Measurements from ENCODE around the gene FBXL20. TPM values are rescaled to one million over a fixed set of nuclear protein-coding genes. Genes with fewer than 3 reads are reported as not detected.

Gene FBXL20
- total and polyA plus RNA-seq, 2 of the 8 experiments (the other 6 are each of a cell fraction or from before 2014, with no cell fraction given) = 5.5 to 11.0 TPM

GRCh38 chr17:39450847-39451581, 49.6 kb upstream of the FBXL20 start, which contains the start of gene MED1:
Gene MED1 (minus strand): TSS chr17:39451263. CDS start chr17:39451062, 201 bp downstream.
- Histone ChIP-seq H2BK120ac (replicated peaks; ENCODE audit: low read depth, low read length) (no peak within 1 kb of the TSS), H3K27ac (ENCODE audit: low read depth, low read length) (peak within 1 kb of the TSS; percentile 92), H3K9me3 (ENCODE audit: insufficient read depth in 2 of 2, low read depth in 1 of 2, low read length in 1 of 2) (no peaks in the 10 kb centered on the region), H2AK5ac (ENCODE audit: low read depth, low read length) (0 out of 2 replicates have a peak within 1 kb of the TSS, but pooled peaks have one; percentile 24), H2BK20ac (ENCODE audit: low read length) (no peak within 1 kb of the TSS), H2AFZ (ENCODE audit: low read length) (no peak within 1 kb of the TSS), H4K8ac (ENCODE audit: extremely low read depth, insufficient read depth, low read length) (peak within 1 kb of the TSS; percentile 99), H3K23ac (ENCODE audit: insufficient read length) (no peak within 1 kb of the TSS), H3K36me3 (ENCODE audit: control insufficient read depth in 2 of 4, insufficient read depth in 4 of 4, low read length in 3 of 4) (peaks cover 3 to 18% (median 7%) of the 10 kb centered on the region in 4 experiments; a peak in 6 of 8 replicates), H4K20me1 (replicated peaks in 1 of 2; ENCODE audit: control insufficient read depth in 1 of 2, insufficient read depth in 2 of 2, low read length in 2 of 2) (peaks cover 0 to 2% of the 10 kb centered on the region in 2 experiments), H3K56ac (replicated peaks; ENCODE audit: insufficient read length, low read depth, low read length) (peak within 1 kb of the TSS; percentile 13), H4K5ac (ENCODE audit: insufficient read length, low read depth, low read length) (peak within 1 kb of the TSS; percentile 91), H3K79me1 (ENCODE audit: low read depth, low read length) (peaks cover 3% of the 10 kb centered on the region; the same call in 1 of the 2 replicates), H3K14ac (ENCODE audit: insufficient read length) (peak within 1 kb of the TSS; percentile 71), H4K91ac (replicated peaks; ENCODE audit: insufficient read length, low read length) (peak within 1 kb of the TSS; percentile 23), H2BK15ac (ENCODE audit: low read length) (no peak within 1 kb of the TSS), H3K9ac (replicated peaks in 1 of 4; ENCODE audit: extremely low read depth in 1 of 4, low read depth in 3 of 4, low read length in 3 of 4) (peak within 1 kb of the TSS; percentile 96 to 100 (median 100)), H3K4me3 (ENCODE audit: extremely low read depth in 1 of 4, insufficient read depth in 2 of 4, low read depth in 3 of 4, low read length in 4 of 4) (peak within 1 kb of the TSS; percentile 77 to 100 (median 90)), H2BK12ac (ENCODE audit: low read depth, low read length) (peak within 1 kb of the TSS; percentile 70; the same call in 1 of the 2 replicates), H3K4me2 (ENCODE audit: insufficient read depth in 1 of 2, low read depth in 2 of 2, low read length in 2 of 2) (peak within 1 kb of the TSS; percentile 63 to 80), H3K27me3 (replicated peaks in 1 of 4; ENCODE audit: control insufficient read depth in 3 of 4, extremely low read depth in 1 of 4, insufficient read depth in 3 of 4, low read length in 3 of 4) (no peaks in the 10 kb centered on the region), H3K4me1 (replicated peaks in 1 of 4; ENCODE audit: control insufficient read depth in 3 of 4, insufficient read depth in 4 of 4, low read length in 3 of 4) (no peaks in the 10 kb centered on the region; a peak in 1 of 7 replicates), H3K4ac (replicated peaks; ENCODE audit: insufficient read length, low read depth, low read length) (peak within 1 kb of the TSS; percentile 53), H2BK5ac (ENCODE audit: low read depth, low read length) (peak within 1 kb of the TSS; percentile 94), H3K23me2 (ENCODE audit: low read depth, low read length) (peaks cover 6% of the 10 kb centered on the region; the same call in 1 of the 2 replicates), H3K79me2 (ENCODE audit: control insufficient read depth in 1 of 2, insufficient read depth in 2 of 2, low read length in 2 of 2) (peaks cover 18 to 40% of the 10 kb centered on the region in 2 experiments), H3K18ac (ENCODE audit: extremely low read depth, low read length) (peak within 1 kb of the TSS; percentile 39)
- peak; percentile 88 to 96 for DNase-seq (ENCODE audit: low read depth in 1 of 2, low spot score in 2 of 2)
- WGBS, 2 experiments (ENCODE audit: extremely low coverage in 1 of 2, insufficient coverage in 1 of 2, insufficient read length in 1 of 2, insufficient replicate concordance in 2 of 2, low coverage in 1 of 2, low lambda C conversion rate in 2 of 2, missing lambda C conversion rate in 1 of 2) = 2% methylated on average over 37 of the region's 37 CpGs; no CpG with 5 or more reads in 1 of the 2 experiments
- ChIA-PET POLR2A (ENCODE audit: partially characterized antibody) (interaction anchor here (0.7 to 10.2 kb wide), 24 partner anchors 9 to 698 kb away, joined by 3 to 167 read pairs (median 3); partner anchors contain the start of genes CDK12, FBXL20, PSMB3 and RPL19), CTCF (ENCODE audit: partially characterized antibody) (interaction anchor here (0.6 to 3.0 kb wide), 4 partner anchors 10 to 1430 kb away, joined by 3 to 10 read pairs (median 3); partner anchors contain the start of gene CDK12)
- FAIRE-seq = peak; percentile 78
- peak; percentile 90 for TF ChIP-seq KDM5A (IDR thresholded peaks at IDR 0.05; ENCODE audit: low read length)
- peak; percentile 97 for TF ChIP-seq CHD2 (IDR thresholded peaks at IDR 0.05; ENCODE audit: low read length)
- TF ChIP-seq SIN3A (conservative IDR thresholded peaks at IDR 0.05 in 1 of 2, IDR thresholded peaks at IDR 0.05 in 1 of 2; ENCODE audit: low read depth in 1 of 2, low read length in 2 of 2) = peak; percentile 17 to 59; a peak in 1 of 4 replicates
- 0 out of 2 replicates have a peak, but pooled peaks have one; percentile 48 for TF ChIP-seq GTF2F1 (IDR thresholded peaks at IDR 0.05; ENCODE audit: borderline replicate concordance, low read depth, low read length)
- peak; percentile 94 for TF ChIP-seq BRCA1 (IDR thresholded peaks at IDR 0.05; ENCODE audit: low read depth, low read length)
- TF ChIP-seq HDAC2 (IDR thresholded peaks at IDR 0.05; ENCODE audit: borderline replicate concordance in 1 of 2, low read depth in 2 of 2, low read length in 2 of 2) = no peak
- peak; percentile 90 to 97 for TF ChIP-seq POLR2A (IDR thresholded peaks at IDR 0.05; ENCODE audit: control extremely low read depth in 1 of 2, low read depth in 2 of 2, low read length in 2 of 2)
- TF ChIP-seq MAX (IDR thresholded peaks at IDR 0.05) = no peak
- peak; percentile 85 for TF ChIP-seq POLR2AphosphoS5 (IDR thresholded peaks at IDR 0.05; ENCODE audit: low read depth, low read length)
- TF ChIP-seq, protein P1, sequence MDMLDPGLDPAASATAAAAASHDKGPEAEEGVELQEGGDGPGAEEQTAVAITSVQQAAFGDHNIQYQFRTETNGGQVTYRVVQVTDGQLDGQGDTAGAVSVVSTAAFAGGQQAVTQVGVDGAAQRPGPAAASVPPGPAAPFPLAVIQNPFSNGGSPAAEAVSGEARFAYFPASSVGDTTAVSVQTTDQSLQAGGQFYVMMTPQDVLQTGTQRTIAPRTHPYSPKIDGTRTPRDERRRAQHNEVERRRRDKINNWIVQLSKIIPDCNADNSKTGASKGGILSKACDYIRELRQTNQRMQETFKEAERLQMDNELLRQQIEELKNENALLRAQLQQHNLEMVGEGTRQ (IDR thresholded peaks at IDR 0.05; ENCODE audit: low read length) = no peak

Data from H1 (cell line).